Measurements from ENCODE around the gene ASIC3. TPM values are rescaled to one million over a fixed set of nuclear protein-coding genes. Genes with fewer than 3 reads are reported as not detected.
A peak's percentile ranks its signal among the peaks of the same experiment; 100 is the strongest.

Gene ASIC3
- total and polyA plus RNA-seq, 2 of the 8 experiments (the other 6 are each of a cell fraction or from before 2014, with no cell fraction given), result 1.6 to 1.9 TPM

DNA sequence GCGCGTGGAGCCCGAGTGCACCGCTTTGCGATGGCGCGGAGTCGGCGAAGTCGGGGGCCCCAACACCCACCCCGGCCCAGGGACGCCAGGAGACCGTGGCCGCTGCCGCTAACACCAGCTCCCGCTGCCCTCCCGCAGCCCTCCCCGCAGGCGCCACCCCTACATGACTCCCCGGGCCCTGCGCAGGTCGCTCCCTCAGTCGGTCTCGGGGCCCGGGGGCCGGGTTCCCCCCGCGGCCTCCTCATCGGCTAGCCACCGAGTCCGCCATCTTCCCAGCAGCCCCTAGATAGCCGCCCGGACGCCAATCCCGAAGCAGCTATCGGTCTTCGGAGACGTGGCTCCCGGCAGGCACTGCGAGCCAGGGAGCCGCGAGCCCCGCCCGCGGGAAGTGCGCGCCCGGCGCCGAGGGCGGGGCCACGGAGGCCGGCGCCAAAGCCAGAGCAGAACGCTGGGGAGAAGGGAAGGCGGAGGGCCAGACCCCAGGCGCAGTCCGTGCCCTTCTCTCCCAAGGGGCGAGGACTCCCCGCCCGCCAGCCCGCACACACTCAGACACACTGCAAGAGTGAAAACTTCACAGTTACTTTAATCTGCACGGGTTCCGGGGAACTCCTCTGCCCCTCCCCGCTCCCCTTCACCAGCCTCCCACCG lies 32.3 kb downstream of the ASIC3 start, which contains the start of gene FASTK (continued):
- TF ChIP-seq CTBP2 (IDR thresholded peaks at IDR 0.05; ENCODE audit: borderline replicate concordance, insufficient read depth, insufficient read length, low read length) (no peak), BACH1 (IDR thresholded peaks at IDR 0.05; ENCODE audit: low read length) (no peak), TAF7 (optimal IDR thresholded peaks at IDR 0.05; ENCODE audit: borderline replicate concordance, low read depth, low read length) (no peak), FOSL1 (IDR thresholded peaks at IDR 0.05; ENCODE audit: insufficient read depth, low read depth, low read length) (no peak), SP1 (IDR thresholded peaks at IDR 0.05; ENCODE audit: low read depth, low read length) (no peak; the same call in 1 of the 2 replicates), EZH2 (IDR thresholded peaks at IDR 0.05; ENCODE audit: low read depth, low read length, severe bottlenecking) (no peak), ZNF274 (IDR thresholded peaks at IDR 0.05; ENCODE audit: borderline replicate concordance, extremely low read depth, low read length) (no peak), SP2 (IDR thresholded peaks at IDR 0.05; ENCODE audit: low read length) (no peak), EP300 (IDR thresholded peaks at IDR 0.05; ENCODE audit: borderline replicate concordance in 1 of 2, low read depth in 2 of 2, low read length in 2 of 2) (0 out of 3 replicates have a peak, but pooled peaks of 1 of the 2 experiments have one; percentile 42), CREB1 (IDR thresholded peaks at IDR 0.05) (no peak), CHD1 (IDR thresholded peaks at IDR 0.05; ENCODE audit: low read depth, low read length) (no peak), TCF12 (IDR thresholded peaks at IDR 0.05; ENCODE audit: low read depth, low read length) (no peak), TBP (IDR thresholded peaks at IDR 0.05; ENCODE audit: low read depth, low read length) (peak; percentile 62; the same call in 1 of the 2 replicates), BCL11A (IDR thresholded peaks at IDR 0.05; ENCODE audit: low read depth in 2 of 2, low read length in 2 of 2) (no peak), SP4 (IDR thresholded peaks at IDR 0.05; ENCODE audit: low read length) (no peak), NRF1 (IDR thresholded peaks at IDR 0.05; ENCODE audit: low read depth, low read length) (no peak), RFX5 (IDR thresholded peaks at IDR 0.05; ENCODE audit: borderline replicate concordance, low read depth, low read length) (no peak), GTF2F1 (IDR thresholded peaks at IDR 0.05; ENCODE audit: borderline replicate concordance, low read depth, low read length) (no peak), SIRT6 (IDR thresholded peaks at IDR 0.05; ENCODE audit: low read length) (no peak), JUND (IDR thresholded peaks at IDR 0.05; ENCODE audit: low read length) (no peak), CBX5 (IDR thresholded peaks at IDR 0.05; ENCODE audit: low read depth, low read length) (no peak), SRF (IDR thresholded peaks at IDR 0.05; ENCODE audit: low read depth, low read length) (no peak)
- TF ChIP-seq, protein P1, sequence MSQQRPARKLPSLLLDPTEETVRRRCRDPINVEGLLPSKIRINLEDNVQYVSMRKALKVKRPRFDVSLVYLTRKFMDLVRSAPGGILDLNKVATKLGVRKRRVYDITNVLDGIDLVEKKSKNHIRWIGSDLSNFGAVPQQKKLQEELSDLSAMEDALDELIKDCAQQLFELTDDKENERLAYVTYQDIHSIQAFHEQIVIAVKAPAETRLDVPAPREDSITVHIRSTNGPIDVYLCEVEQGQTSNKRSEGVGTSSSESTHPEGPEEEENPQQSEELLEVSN (IDR thresholded peaks at IDR 0.05), result no peak
- TF ChIP-seq, protein P2, sequence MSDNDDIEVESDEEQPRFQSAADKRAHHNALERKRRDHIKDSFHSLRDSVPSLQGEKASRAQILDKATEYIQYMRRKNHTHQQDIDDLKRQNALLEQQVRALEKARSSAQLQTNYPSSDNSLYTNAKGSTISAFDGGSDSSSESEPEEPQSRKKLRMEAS (IDR thresholded peaks at IDR 0.05), result peak; percentile 20; the same call in 1 of the 2 replicates
- TF ChIP-seq, protein P3, sequence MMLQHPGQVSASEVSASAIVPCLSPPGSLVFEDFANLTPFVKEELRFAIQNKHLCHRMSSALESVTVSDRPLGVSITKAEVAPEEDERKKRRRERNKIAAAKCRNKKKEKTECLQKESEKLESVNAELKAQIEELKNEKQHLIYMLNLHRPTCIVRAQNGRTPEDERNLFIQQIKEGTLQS (IDR thresholded peaks at IDR 0.05; ENCODE audit: insufficient read depth, low read depth, low read length), result no peak
